HG03196 (cell line): ENCODE results near the gene SRCIN1.
"Not testable (repeated sequence)": the region's sequence is repeated elsewhere in the genome, so short reads cannot be mapped to it uniquely, and the experiment has no call there.

Source experiments
- ATAC-seq: cut with Tn5 transposase; IDR thresholded peaks from one replicate; pipeline ENCODE4 v1.9.1; 2021; ENCODE audit not compliant: unreplicated experiment

The SRCIN1 gene

GRCh38 chr17:38528141-38528540, 77.6 kb downstream of the SRCIN1 start:
- ATAC-seq: not testable (repeated sequence)

- not testable (repeated sequence) for ATAC-seq
These were observed 79.2 kb downstream of the SRCIN1 start for GRCh38 chr17:38526526-38526925.

- ATAC-seq: no peak
These were observed 93.2 kb downstream of the SRCIN1 start for GRCh38 chr17:38512473-38513058.

- ATAC-seq: no peak
These were observed 94.3 kb downstream of the SRCIN1 start for GRCh38 chr17:38511150-38512108.

- no peak for ATAC-seq
These were observed 95.2 kb downstream of the SRCIN1 start for GRCh38 chr17:38510421-38511149.

- no peak for ATAC-seq
These were observed 95.9 kb downstream of the SRCIN1 start for GRCh38 chr17:38509772-38510420.

- no peak for ATAC-seq
These were observed 96.6 kb downstream of the SRCIN1 start for GRCh38 chr17:38508954-38509771.

GRCh38 chr17:38508570-38508950, 97.2 kb downstream of the SRCIN1 start:
- ATAC-seq: no peak

- ATAC-seq: no peak
These were observed 97.7 kb downstream of the SRCIN1 start for GRCh38 chr17:38507921-38508569.

GRCh38 chr17:38507436-38507835, 98.3 kb downstream of the SRCIN1 start:
- ATAC-seq: no peak

- no peak for ATAC-seq
These were observed 101.5 kb downstream of the SRCIN1 start for GRCh38 chr17:38504216-38504615.

- not testable (repeated sequence) for ATAC-seq
These were observed 102.4 kb downstream of the SRCIN1 start for GRCh38 chr17:38503286-38503913.

- ATAC-seq: not testable (repeated sequence)
These were observed 104.0 kb downstream of the SRCIN1 start for GRCh38 chr17:38501718-38502117.

- not testable (repeated sequence) for ATAC-seq
These were observed 106.5 kb downstream of the SRCIN1 start for GRCh38 chr17:38499230-38499629.

- no peak for ATAC-seq
These were observed 107.4 kb downstream of the SRCIN1 start for GRCh38 chr17:38498353-38498752.

- not testable (repeated sequence) for ATAC-seq
These were observed 108.1 kb downstream of the SRCIN1 start for GRCh38 chr17:38497656-38498055.

GRCh38 chr17:38494152-38494551, 111.6 kb downstream of the SRCIN1 start:
- not testable (repeated sequence) for ATAC-seq

- not testable (repeated sequence) for ATAC-seq
These were observed 113.4 kb downstream of the SRCIN1 start for GRCh38 chr17:38492067-38493040.
